PC-9 (cell line): ENCODE data around the gene C3AR1. TPM values are rescaled to one million over a fixed set of nuclear protein-coding genes. Genes with fewer than 3 reads are reported as not detected.
A peak's percentile ranks its signal among the peaks of the same experiment; 100 is the strongest.
"Not testable (repeated sequence)": the region's sequence is repeated elsewhere in the genome, so short reads cannot be mapped to it uniquely, and the experiment has no call there.

Source experiments
- BruUV-seq: library from RNA; stranded (reverse); fragments of 400-500 nt; replicated peaks from 2 replicates; lab custom pipeline; 2021; lab: Mats Ljungman, UMichigan
- CTCF ChIA-PET: fragments of 300-600 bp; sonication (Branson Sonifier 250); formaldehyde crosslinking; loops from one replicate; lab custom pipeline; 2022; ENCODE audit warnings: antibody characterized with exemption; lab: Charles Lee
- POLR2A ChIA-PET: fragments of 300-600 bp; sonication (Branson Sonifier 250); formaldehyde crosslinking; loops from one replicate; lab custom pipeline; 2022; ENCODE audit warnings: antibody characterized with exemption; ENCODE audit not compliant: unreplicated experiment; lab: Charles Lee
- DNase-seq, 2 experiments: peaks; one replicate each; pipeline versions ENCODE4 v3.0.0 to v3.0.0-alpha.2; 2015 to 2022; ENCODE audit warnings: mixed read lengths in 1 of 2
- H2AFZ ChIP-seq: fragments of 200-600 bp; sonication (generic); 2 replicates; pipeline ENCODE4 v1.8.1; 2017; ENCODE audit warnings: antibody characterized with exemption
- H3F3A ChIP-seq: fragments of 200-600 bp; sonication (generic); 2 replicates; pipeline ENCODE4 v1.8.1; 2017; ENCODE audit warnings: antibody characterized with exemption, mild to moderate bottlenecking, low read depth; ENCODE audit not compliant: insufficient read depth
- H3K27ac ChIP-seq: fragments of 200-600 bp; sonication (generic); 2 replicates; pipeline ENCODE4 v1.6.1; 2016; ENCODE audit warnings: mixed run types
- H3K27me3 ChIP-seq: fragments of 200-600 bp; sonication (generic); 2 replicates; pipeline ENCODE4 v1.6.1; 2016; ENCODE audit warnings: low read depth, mixed run types; ENCODE audit not compliant: insufficient read depth
- H3K36me3 ChIP-seq: fragments of 200-600 bp; sonication (generic); 2 replicates; pipeline ENCODE4 v1.6.1; 2016; ENCODE audit warnings: low read depth, mixed run types
- H3K4me1 ChIP-seq: fragments of 200-600 bp; sonication (generic); replicated peaks from 2 replicates; pipeline ENCODE4 v1.6.1; 2016; ENCODE audit warnings: mixed run types; ENCODE audit not compliant: insufficient read depth
- H3K4me2 ChIP-seq: fragments of 200-600 bp; sonication (generic); 2 replicates; pipeline ENCODE4 v1.6.1; 2017; ENCODE audit warnings: mixed run types
- H3K4me3 ChIP-seq: fragments of 200-600 bp; sonication (generic); 2 replicates; pipeline ENCODE4 v1.6.1; 2016; ENCODE audit warnings: mixed run types
- H3K79me2 ChIP-seq: fragments of 200-600 bp; sonication (generic); 2 replicates; pipeline ENCODE4 v1.6.1; 2017; ENCODE audit warnings: low read depth, mixed run types
- H3K9me2 ChIP-seq: fragments of 200-600 bp; sonication (generic); 2 replicates; pipeline ENCODE4 v1.8.1; 2017; ENCODE audit warnings: mild to moderate bottlenecking; ENCODE audit not compliant: insufficient read depth
- H3K9me3 ChIP-seq: fragments of 200-600 bp; sonication (generic); 2 replicates; pipeline ENCODE4 v1.8.1; 2016; ENCODE audit warnings: low read depth; ENCODE audit not compliant: insufficient read depth
- H4K20me1 ChIP-seq: fragments of 200-600 bp; sonication (generic); 2 replicates; pipeline ENCODE4 v1.8.1; 2017; ENCODE audit not compliant: insufficient read depth
- CTCF ChIP-seq: fragments of 200-600 bp; sonication (generic); conservative IDR thresholded peaks from 2 replicates; pipeline ENCODE4 v1.6.1; 2017; ENCODE audit warnings: mixed run types, antibody characterized with exemption, mild to moderate bottlenecking, moderate library complexity
- EZH2 ChIP-seq: fragments of 200-600 bp; sonication (generic); IDR thresholded peaks from 2 replicates; pipeline ENCODE4 v1.8.0; 2017; ENCODE audit warnings: antibody characterized with exemption, low read depth
- intact Hi-C: fragments of 100-400 bp; cut with micrococcal nuclease; formaldehyde crosslinking; loops from one replicate; pipeline ENCODE4 v1.10.0; 2022; ENCODE audit not compliant: unreplicated experiment
- total RNA-seq: library from RNA; stranded (reverse); gene quantifications from 2 replicates; pipeline ENCODE4 v1.2.3, GENCODE V29; 2021

The C3AR1 gene
- total RNA-seq, 1 experiment from 2014 or later = not detected

GRCh38 chr12:8032242-8033152, 33.7 kb downstream of the C3AR1 start, which contains the start of gene FOXJ2:
Gene FOXJ2 (plus strand): TSS chr12:8032716. CDS start chr12:8039833, 7,117 bp downstream.
- Histone ChIP-seq H3K9me3 (no peaks in the 10 kb centered on the region), H3K36me3 (peaks cover 7% of the 10 kb centered on the region; the same call in 1 of the 2 replicates), H2AFZ (peak within 1 kb of the TSS; percentile 95), H3K4me3 (peak within 1 kb of the TSS; percentile 84), H3K27me3 (no peaks in the 10 kb centered on the region), H3K27ac (peak within 1 kb of the TSS; percentile 17; the same call in 1 of the 2 replicates), H3K4me2 (peak within 1 kb of the TSS; percentile 87), H3F3A (peaks cover 25% of the 10 kb centered on the region; the same call in 1 of the 2 replicates), H3K79me2 (peaks cover 43% of the 10 kb centered on the region), H3K9me2 (no peaks in the 10 kb centered on the region), H4K20me1 (no peaks in the 10 kb centered on the region), H3K4me1 (peaks cover 47% of the 10 kb centered on the region)
- DNase-seq = peak in 1 of 2 experiments; percentile 88
- BruUV-seq = no TSS peak
- CTCF ChIA-PET = interaction anchor here (0.7 kb wide), 1 partner anchor 46 kb away, joined by 3 read pairs; no protein-coding TSS in a partner anchor
- no peak for TF ChIP-seq EZH2
- TF ChIP-seq CTCF = no peak
- intact Hi-C loops = no loop called here
- POLR2A ChIA-PET = no interaction called here

- H3K36me3 ChIP-seq = peaks cover 7% of the 10 kb centered on the region; the same call in 1 of the 2 replicates
- no peak for DNase-seq
- H3F3A ChIP-seq = peaks cover 32% of the 10 kb centered on the region
- H3K27ac ChIP-seq = no peak overlapping the region
- CTCF ChIA-PET = interaction anchor here (0.7 kb wide), 1 partner anchor 46 kb away, joined by 3 read pairs; no protein-coding TSS in a partner anchor
- H3K27me3 ChIP-seq = no peaks in the 10 kb centered on the region
- peak overlapping the region; percentile 84 for H3K4me3 ChIP-seq
- H3K79me2 ChIP-seq = peaks cover 36% of the 10 kb centered on the region
- no peaks in the 10 kb centered on the region for H3K9me2 ChIP-seq
- no peak for TF ChIP-seq EZH2
- TF ChIP-seq CTCF = no peak
- intact Hi-C loops = no loop called here
- H2AFZ ChIP-seq = peak overlapping the region; percentile 90
- H3K9me3 ChIP-seq = no peaks in the 10 kb centered on the region
- BruUV-seq = no TSS peak
- POLR2A ChIA-PET = no interaction called here
- H3K4me1 ChIP-seq = peaks cover 47% of the 10 kb centered on the region
- peak overlapping the region; percentile 87 for H3K4me2 ChIP-seq
- no peaks in the 10 kb centered on the region for H4K20me1 ChIP-seq
These were observed 34.3 kb downstream of the C3AR1 start for GRCh38 chr12:8031872-8032241.

DNA sequence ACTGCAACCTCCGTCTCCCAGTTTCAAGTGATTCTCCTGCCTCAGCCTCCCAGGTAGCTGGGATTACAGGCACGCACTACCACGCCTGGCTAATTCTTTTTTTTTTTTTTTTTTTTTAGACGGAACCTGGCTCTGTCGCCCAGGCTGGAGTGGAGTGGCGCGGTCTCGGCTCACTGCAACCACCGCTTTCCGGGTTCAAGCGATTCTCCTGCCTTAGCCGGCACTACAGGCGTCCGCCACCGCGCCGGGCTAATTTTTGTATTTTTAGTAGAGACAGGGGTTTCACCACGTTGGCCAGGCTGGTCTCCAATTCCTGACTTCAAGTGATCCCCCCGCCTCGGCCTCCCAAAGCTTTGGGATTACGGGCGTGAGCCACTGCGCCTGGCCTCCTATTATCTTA, 35.1 kb downstream of the C3AR1 start:
- H3K27ac ChIP-seq, BruUV-seq, POLR2A ChIA-PET, H3K4me2 ChIP-seq, DNase-seq, H3K27me3 ChIP-seq, H2AFZ ChIP-seq, intact Hi-C loops, H3K9me3 ChIP-seq, H3K36me3 ChIP-seq, H3K4me3 ChIP-seq, CTCF ChIA-PET, H4K20me1 ChIP-seq, H3K9me2 ChIP-seq: not testable (repeated sequence)
- peaks cover 28% of the 10 kb centered on the region for H3K79me2 ChIP-seq
- peaks cover 34% of the 10 kb centered on the region for H3F3A ChIP-seq
- peaks cover 45% of the 10 kb centered on the region for H3K4me1 ChIP-seq
